NOMO-1 treated with dmso at 0.1 percent for 144 hours (cell line): Measurements from ENCODE around the gene AHR.
"Not testable (repeated sequence)": the region's sequence is repeated elsewhere in the genome, so short reads cannot be mapped to it uniquely, and the experiment has no call there.

Experiments
- DNase-seq: peaks from one replicate; lab custom pipeline; 2025; ENCODE audit not compliant: unreplicated experiment; lab: John Stamatoyannopoulos, UW

The AHR gene

GRCh38 chr7:17336168-17336567 is 37.7 kb downstream of the AHR start:
- no peak for DNase-seq

- no peak for DNase-seq
Measured at GRCh38 chr7:17339139-17339538, 40.7 kb downstream of the AHR start.

GRCh38 chr7:17339952-17340351 is 41.5 kb downstream of the AHR start:
- DNase-seq: no peak

- DNase-seq: no peak
Measured at GRCh38 chr7:17340655-17341054, 42.2 kb downstream of the AHR start.

GRCh38 chr7:17342756-17343155 is 44.3 kb downstream of the AHR start:
- no peak for DNase-seq

GRCh38 chr7:17347401-17347800 is 48.9 kb downstream of the AHR start:
- no peak for DNase-seq

- not testable (repeated sequence) for DNase-seq
Measured at GRCh38 chr7:17348932-17349331, 50.5 kb downstream of the AHR start.

GRCh38 chr7:17350321-17350720 is 51.9 kb downstream of the AHR start:
- DNase-seq: not testable (repeated sequence)

- DNase-seq: not testable (repeated sequence)
Measured at GRCh38 chr7:17353650-17354419, 55.4 kb downstream of the AHR start.

GRCh38 chr7:17354473-17354872 is 56.0 kb downstream of the AHR start:
- DNase-seq: no peak

- DNase-seq: no peak
Measured at GRCh38 chr7:17355050-17355449, 56.6 kb downstream of the AHR start.

- no peak for DNase-seq
Measured at GRCh38 chr7:17357952-17358351, 59.5 kb downstream of the AHR start.

GRCh38 chr7:17359610-17360009 is 61.2 kb downstream of the AHR start:
- no peak for DNase-seq

- DNase-seq: no peak
Measured at GRCh38 chr7:17362439-17363105, 64.1 kb downstream of the AHR start.

GRCh38 chr7:17364671-17365070 is 66.2 kb downstream of the AHR start:
- no peak for DNase-seq

- no peak for DNase-seq
Measured at GRCh38 chr7:17365775-17366174, 67.3 kb downstream of the AHR start.

- no peak for DNase-seq
Measured at GRCh38 chr7:17367502-17367901, 69.0 kb downstream of the AHR start.

GRCh38 chr7:17368856-17369524 is 70.5 kb downstream of the AHR start:
- DNase-seq: no peak

- DNase-seq: peak; percentile 76
Measured at GRCh38 chr7:17369691-17370426, 71.4 kb downstream of the AHR start.

- no peak for DNase-seq
Measured at GRCh38 chr7:17370901-17371585, 72.6 kb downstream of the AHR start.
